ENCODE results near the gene INHA.

Gene INHA

GRCh38 chr2:219575566-219576504, 3.7 kb downstream of the INHA start:
- no peak for DNase-seq

DNA sequence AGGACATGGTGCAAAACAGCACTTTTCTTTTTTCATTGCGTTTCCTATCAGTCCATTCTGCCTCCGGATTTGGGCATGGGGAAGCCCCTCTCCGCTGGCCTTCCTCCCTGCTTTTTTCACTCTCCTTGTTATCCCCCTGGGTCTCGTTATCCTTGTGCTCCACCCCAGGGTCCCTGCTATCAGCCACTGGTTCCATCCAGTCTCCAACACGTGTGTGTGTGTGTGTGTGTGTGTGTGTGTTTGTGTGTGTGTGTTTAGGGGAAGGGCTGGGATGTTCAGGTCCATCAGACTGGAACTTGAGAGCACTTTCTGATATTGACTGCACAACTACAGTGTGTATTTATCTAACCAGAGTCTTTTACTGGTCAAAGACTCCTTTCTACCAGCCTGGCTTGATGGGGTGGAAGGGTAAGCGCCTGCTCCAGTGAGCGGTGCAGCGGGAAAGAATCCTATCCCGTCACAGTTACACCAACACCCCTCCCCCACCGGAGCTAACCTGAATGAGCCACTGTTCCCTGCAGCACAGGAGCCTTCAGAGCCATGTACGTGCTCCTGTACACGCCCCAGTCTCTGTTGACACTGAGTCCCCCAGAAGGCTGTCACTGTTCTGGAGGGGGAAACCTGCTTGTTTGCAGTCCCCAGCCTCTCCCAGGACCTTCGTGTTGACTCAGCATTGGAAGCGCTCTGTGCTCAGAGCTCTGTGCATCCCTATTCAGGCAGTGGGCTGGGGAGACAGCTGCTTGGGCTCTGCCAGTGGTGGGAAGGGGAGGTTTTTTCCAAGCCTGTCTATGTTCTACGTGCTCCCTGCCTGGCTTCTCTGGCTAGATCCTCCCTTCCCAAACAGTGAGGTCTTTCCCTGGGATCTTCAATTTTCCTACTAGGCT, 4.6 kb downstream of the INHA start:
- no peak for DNase-seq

- DNase-seq, result no peak
Observed at GRCh38 chr2:219578811-219579613, 6.9 kb downstream of the INHA start.

GRCh38 chr2:219581346-219581745, 9.2 kb downstream of the INHA start:
- DNase-seq, result no peak

GRCh38 chr2:219591091-219591490, 19.0 kb downstream of the INHA start:
- no peak for DNase-seq

DNA sequence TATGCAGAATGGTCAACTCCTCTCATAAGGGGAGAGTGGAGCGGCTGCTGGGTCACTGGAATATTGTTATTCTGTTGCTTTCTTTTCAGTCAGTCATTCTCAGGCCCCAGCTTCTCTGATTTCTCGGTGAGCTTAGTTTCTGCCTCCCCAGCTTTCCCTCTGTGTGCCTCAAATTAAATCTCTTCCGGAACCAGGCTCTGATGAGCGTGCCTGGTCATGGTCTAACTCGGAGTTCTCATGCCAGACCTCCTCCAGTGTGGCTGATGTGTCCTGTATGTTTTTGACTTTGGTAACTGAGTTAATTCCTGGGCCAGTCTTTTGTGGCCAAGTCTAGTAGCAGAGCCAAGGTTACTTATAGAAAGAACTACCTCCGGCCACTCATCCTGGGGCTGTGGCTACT, 20.6 kb downstream of the INHA start:
- no peak for DNase-seq

GRCh38 chr2:219593154-219593553, 21.0 kb downstream of the INHA start:
- DNase-seq, result no peak

DNA sequence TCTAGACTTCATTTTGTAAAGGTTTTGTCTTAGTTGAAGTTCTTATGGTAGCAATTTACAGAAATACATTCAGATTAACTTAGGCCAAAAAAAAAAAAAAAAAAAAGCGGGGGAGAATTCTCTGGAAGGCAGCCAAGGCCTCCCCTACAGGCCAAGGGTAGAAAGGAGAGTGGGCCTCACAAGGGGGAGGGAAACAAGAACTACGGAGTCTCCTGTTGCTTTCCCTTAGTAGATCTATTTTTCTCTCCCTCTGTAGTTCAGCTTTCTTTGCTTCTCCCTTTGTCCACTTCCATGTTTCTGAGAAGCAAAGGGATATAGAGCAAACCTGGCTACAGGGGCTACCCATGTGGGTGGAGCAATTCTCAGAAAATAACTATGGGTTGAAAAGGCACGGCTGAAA, 23.1 kb downstream of the INHA start:
- no peak for DNase-seq

- DNase-seq, result no peak
Observed at GRCh38 chr2:219596954-219597551, 24.9 kb downstream of the INHA start.

GRCh38 chr2:219597552-219598307, 25.6 kb downstream of the INHA start, which contains the start of gene STK11IP:
Gene STK11IP, plus strand, starts transcription at chr2:219597857. Its CDS starts 263 bp downstream, at chr2:219598120.
- DNase-seq, result peak; percentile 89

DNA sequence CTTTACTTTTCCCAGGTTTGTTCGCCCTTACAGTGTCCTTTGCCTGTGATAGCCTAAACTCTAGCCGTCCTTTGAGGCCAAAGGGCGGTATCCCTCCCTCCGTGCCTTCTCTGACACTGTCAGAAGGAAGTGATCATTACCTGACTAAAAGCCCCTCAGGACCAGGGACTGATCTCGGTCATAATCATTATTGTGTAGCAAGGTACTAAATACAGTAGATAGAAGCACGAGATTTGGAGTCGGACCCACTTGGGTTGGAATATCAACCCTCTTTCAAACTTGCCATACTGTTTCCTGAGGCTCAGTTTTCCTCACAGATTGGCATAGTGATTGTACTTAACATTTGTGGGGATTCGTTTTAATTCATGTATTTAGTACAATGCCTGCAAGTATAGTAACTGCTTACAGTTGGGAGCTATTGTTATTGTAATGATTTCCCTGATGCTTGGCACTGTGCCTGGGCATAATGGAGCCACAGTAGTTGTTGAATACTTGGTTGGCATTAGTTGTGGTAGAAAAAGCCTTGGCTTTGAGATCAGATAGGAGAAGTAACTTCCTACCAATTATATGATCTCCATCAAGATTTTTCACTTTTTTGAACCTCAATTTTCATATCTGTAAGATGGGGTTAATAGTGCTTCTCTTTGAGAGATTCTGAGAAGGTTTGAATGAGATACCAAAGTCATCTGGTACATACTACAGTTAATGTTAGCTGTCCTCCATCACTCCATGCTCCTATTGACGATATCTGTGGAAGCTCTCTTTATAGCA, 26.4 kb downstream of the INHA start:
- no peak for DNase-seq

DNA sequence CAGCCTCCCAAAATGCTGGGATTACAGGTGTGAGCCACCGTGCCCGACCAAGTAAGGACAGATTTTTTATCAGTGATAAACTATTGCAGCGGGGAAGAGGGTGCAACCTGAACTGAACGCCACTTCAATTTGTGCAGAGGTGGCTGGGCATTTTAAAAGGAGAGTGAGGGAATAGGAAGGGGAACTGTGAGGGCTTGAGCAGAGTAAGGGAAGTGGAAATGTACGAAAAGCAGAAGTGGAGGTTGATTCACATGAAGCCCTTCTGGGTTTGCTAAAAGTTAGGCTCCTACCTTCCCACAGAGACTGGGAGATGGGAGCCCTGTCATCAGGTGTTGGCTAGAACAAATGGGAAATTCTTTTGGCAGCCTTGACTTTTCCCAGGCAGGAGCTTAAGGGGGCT, 31.7 kb downstream of the INHA start:
- no peak for DNase-seq

- DNase-seq, result no peak
Observed at GRCh38 chr2:219605607-219605954, 33.5 kb downstream of the INHA start.

- no peak for DNase-seq
Observed at GRCh38 chr2:219607931-219608330, 35.8 kb downstream of the INHA start.

DNA sequence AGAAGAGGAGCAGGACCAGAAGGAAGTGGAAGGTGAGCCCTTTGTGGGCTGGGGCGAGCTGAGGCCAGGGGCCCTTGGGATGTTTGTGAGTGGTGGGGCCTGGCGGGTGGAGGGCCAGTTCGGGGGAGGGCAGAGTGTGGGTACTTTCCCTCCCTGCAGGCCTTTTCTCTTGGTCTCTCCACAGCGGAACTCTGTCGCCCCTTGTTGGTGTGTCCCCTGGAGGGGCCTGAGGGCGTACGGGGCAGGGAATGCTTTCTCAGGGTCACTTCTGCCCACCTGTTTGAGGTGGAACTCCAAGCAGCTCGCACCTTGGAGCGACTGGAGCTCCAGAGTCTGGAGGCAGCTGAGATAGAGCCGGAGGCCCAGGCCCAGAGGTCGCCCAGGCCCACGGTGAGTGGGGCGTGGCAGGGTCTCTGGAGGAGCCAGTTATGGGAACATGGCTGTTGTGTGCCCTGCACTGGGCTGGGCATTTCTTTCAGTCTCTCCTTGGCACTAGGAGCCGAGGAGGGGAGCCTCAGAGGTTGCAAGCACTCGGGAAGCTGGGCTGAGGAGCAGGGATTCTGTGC, 36.4 kb downstream of the INHA start:
- no peak for DNase-seq

DNA sequence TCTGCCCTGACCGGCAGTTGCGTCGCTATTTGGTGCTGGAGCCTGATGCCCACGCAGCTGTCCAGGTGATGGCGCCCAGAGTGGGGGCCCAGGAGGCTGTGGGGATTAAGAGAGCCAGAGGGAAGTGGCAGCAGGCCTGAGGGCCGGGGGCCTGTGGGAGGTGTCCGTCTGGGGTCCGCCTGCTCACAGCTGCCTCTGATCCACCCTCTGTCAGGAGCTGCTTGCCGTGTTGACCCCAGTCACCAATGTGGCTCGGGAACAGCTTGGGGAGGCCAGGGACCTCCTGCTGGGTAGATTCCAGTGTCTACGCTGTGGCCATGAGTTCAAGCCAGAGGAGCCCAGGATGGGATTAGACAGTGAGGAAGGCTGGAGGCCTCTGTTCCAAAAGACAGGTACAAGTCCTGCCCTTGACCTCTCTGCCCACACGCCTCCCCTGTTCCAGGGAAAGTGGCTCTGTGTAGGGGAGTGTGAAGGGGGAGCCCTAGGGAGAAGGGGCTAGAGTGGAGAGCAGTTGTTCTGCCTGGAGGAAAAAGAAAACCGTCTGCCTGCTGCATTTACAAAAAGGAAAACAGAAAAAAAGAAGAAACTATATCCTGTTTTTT, 37.1 kb downstream of the INHA start:
- no peak for DNase-seq

- DNase-seq, result no peak
Observed at GRCh38 chr2:219611306-219611705, 39.2 kb downstream of the INHA start.

DNA sequence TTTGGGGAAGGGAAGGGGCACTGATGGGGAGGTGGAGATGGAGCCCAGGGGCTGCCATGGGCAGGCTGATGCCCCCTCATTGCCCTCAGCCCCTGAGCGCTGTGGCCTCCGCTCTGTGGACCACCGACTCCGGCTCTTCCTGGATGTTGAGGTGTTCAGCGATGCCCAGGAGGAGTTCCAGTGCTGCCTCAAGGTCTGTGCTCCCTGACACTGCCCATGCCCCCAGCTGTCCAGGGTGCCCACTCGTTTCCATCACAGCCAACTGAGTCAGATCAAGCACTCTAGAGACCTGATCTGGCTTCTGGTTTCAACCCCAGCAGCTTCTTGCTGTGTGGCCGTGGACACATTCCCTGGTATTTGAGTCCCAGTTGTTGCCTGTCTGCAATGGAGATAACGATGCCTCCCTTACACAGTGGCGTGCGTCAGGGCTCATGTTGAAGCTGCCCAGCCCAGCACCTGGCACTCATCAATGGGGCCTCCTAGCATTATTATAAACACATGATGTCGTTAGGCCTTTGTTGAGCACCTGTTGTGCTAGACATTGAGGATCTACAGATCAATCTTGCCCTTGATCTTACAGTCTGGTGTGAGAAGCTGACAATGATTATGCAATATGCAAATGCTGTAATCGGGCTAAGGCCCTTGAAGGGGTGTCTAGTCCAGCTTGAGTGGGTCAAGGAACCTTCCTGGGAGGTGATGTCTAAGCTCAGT, 39.9 kb downstream of the INHA start:
- DNase-seq, result no peak

- peak; percentile 25 for DNase-seq
Observed at GRCh38 chr2:219612577-219613286, 40.6 kb downstream of the INHA start.

Data from CD4-positive, alpha-beta T cell treated with Interleukin-17A for 1 hour (primary cell).